ENCODE data around the gene SLC38A1. TPM values are rescaled to one million over a fixed set of nuclear protein-coding genes. Genes with fewer than 3 reads are reported as not detected.

SLC38A1 gene
- total RNA-seq, 2 experiments from 2014 or later = 105 to 110 TPM

DNA sequence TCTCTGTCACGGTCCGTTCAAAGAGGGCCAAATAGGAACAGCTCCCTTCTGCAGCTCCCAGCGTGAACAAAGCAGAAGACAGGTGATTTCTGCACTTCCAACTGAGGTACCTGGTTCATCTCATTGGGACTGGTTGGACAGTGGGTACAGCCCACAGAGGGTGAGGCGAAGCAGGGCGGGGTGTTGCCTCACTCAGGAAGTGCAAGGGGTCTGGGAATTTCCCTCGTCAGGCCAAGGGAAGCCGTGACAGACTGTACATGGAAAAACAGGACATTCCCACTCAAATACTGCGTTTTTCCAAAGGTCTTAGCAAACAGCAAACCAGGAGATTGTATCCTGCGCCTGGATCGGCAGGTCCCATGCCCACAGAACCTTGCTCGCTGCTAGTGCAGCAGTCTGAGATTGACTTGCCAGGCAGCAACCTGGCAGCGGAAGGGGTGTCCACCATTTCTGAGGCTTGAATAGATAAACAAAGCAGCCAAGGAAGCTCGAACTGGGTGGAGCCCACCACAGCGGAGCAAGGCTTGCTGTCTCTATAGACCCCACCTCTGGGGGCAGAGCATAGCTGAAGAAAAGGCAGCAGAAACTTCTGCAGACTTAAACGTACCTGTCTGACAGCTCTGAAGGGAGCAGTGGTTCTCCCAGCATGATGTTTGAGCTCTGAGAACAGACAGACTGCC, 22.7 kb downstream of the SLC38A1 start:
- Mint-ChIP-seq H3K4me1 (ENCODE audit: low read depth) (peaks cover 89% of the 10 kb centered on the region), H3K4me3 (no peak overlapping the region), H3K27me3 (ENCODE audit: low read depth) (no peaks in the 10 kb centered on the region), H3K36me3 (ENCODE audit: low read depth) (peaks cover 86% of the 10 kb centered on the region), H3K27ac (peak overlapping the region; percentile 76), H3K9me3 (peaks cover 27% of the 10 kb centered on the region)
- CTCF ChIA-PET = interaction anchor here (1.1 kb wide), 1 partner anchor 47 kb away, joined by 3 read pairs; no protein-coding TSS in a partner anchor
- intact Hi-C loops (cut with micrococcal nuclease) = no loop called here
- no peak for DNase-seq

- Mint-ChIP-seq H3K4me3 (no peak overlapping the region), H3K9me3 (peaks cover 17% of the 10 kb centered on the region), H3K36me3 (ENCODE audit: low read depth) (peaks cover 86% of the 10 kb centered on the region), H3K27ac (peak overlapping the region; percentile 68), H3K27me3 (ENCODE audit: low read depth) (no peaks in the 10 kb centered on the region), H3K4me1 (ENCODE audit: low read depth) (peaks cover 87% of the 10 kb centered on the region)
- no peak for DNase-seq
- CTCF ChIA-PET = interaction anchor here (1.1 kb wide), 1 partner anchor 46 kb away, joined by 3 read pairs; no protein-coding TSS in a partner anchor
- intact Hi-C loops (cut with micrococcal nuclease) = loop anchor here (1.0 kb wide), 1 partner anchor 21 kb away; no protein-coding TSS in a partner anchor
These were observed 23.8 kb downstream of the SLC38A1 start for GRCh38 chr12:46244997-46245396.

DNA sequence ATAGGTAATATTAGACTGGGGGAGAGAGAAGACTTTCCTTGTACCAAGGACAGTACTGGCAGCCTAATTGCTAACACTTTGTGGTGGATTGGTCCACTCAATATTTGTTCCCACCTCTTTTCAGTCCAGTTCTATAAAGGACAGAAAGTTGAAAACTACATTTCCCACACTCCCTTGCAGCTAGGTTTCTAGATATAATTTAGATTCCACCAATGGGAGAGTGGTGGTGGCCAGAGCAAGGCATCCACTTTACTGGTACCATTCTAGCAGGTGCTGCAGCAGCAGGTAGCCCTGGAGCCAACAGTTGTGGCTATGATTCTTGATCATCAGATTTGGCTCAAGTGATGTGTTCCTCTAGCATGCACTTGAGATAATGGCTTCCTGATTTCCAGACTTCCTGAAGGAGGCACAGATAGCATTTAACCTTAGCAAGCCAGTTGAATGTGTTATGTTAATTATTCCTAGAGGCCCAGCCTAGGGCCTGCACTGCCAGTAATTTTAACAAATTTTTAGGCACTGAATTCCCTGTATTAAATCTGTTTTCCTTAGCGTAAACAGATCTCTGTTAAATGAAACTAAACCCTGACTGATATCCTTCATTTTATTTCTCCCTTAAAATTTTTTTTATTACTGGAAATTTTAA, 24.4 kb downstream of the SLC38A1 start:
- Mint-ChIP-seq H3K27me3 (ENCODE audit: low read depth) (no peaks in the 10 kb centered on the region), H3K4me3 (no peak overlapping the region), H3K27ac (peak overlapping the region; percentile 0), H3K36me3 (ENCODE audit: low read depth) (peaks cover 85% of the 10 kb centered on the region), H3K9me3 (peaks cover 15% of the 10 kb centered on the region), H3K4me1 (ENCODE audit: low read depth) (peaks cover 85% of the 10 kb centered on the region)
- CTCF ChIA-PET = no interaction called here
- intact Hi-C loops (cut with micrococcal nuclease) = no loop called here
- DNase-seq = no peak

- no peak overlapping the region for H3K4me3 Mint-ChIP-seq
These were observed 26.3 kb downstream of the SLC38A1 start for GRCh38 chr12:46242569-46242968.

GRCh38 chr12:46240436-46240835, 28.4 kb downstream of the SLC38A1 start:
- Mint-ChIP-seq H3K36me3 (ENCODE audit: low read depth) (peaks cover 82% of the 10 kb centered on the region), H3K4me1 (ENCODE audit: low read depth) (peaks cover 81% of the 10 kb centered on the region), H3K9me3 (no peaks in the 10 kb centered on the region), H3K27me3 (ENCODE audit: low read depth) (no peaks in the 10 kb centered on the region), H3K4me3 (no peak overlapping the region), H3K27ac (peak overlapping the region; percentile 24)
- DNase-seq = no peak
- CTCF ChIA-PET = no interaction called here
- intact Hi-C loops (cut with micrococcal nuclease) = loop anchor here (1.0 kb wide), 1 partner anchor 9 kb away; no protein-coding TSS in a partner anchor

More at GRCh38 chr12:46242569-46242968, 26.3 kb downstream of the SLC38A1 start:
- intact Hi-C loops (cut with micrococcal nuclease) = no loop called here
- Mint-ChIP-seq H3K27ac (no peak overlapping the region), H3K4me1 (ENCODE audit: low read depth) (peaks cover 81% of the 10 kb centered on the region), H3K27me3 (ENCODE audit: low read depth) (no peaks in the 10 kb centered on the region), H3K36me3 (ENCODE audit: low read depth) (peaks cover 79% of the 10 kb centered on the region), H3K9me3 (no peaks in the 10 kb centered on the region)
- DNase-seq = no peak
- CTCF ChIA-PET = interaction anchor here (0.6 to 1.4 kb wide), 2 partner anchors 11 to 118 kb away, joined by 4 read pairs; no protein-coding TSS in a partner anchor

DNA sequence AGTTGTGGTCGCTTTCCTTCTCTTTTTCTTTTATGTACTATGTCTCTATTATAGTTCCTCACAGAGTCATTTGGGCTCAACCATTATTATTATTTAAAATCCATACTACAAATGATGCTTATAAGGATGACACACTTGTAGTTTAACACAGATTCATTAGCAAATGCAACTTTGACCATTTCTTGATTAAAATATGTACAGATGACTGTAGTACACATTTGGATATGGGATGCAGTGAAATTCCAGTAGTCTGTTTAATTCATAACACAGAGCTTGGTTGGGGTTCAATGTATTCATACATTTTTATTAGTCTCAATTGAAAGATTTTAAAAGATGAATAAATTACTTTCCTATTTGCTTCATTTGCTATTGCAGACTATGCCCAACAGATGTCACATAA, 30.0 kb downstream of the SLC38A1 start:
- CTCF ChIA-PET = no interaction called here
- intact Hi-C loops (cut with micrococcal nuclease) = no loop called here
- Mint-ChIP-seq H3K4me1 (ENCODE audit: low read depth) (peaks cover 81% of the 10 kb centered on the region), H3K27ac (peak overlapping the region; percentile 64), H3K9me3 (no peaks in the 10 kb centered on the region), H3K27me3 (ENCODE audit: low read depth) (no peaks in the 10 kb centered on the region), H3K36me3 (ENCODE audit: low read depth) (peaks cover 80% of the 10 kb centered on the region), H3K4me3 (no peak overlapping the region)
- no peak for DNase-seq

GRCh38 chr12:46237371-46238045, 31.3 kb downstream of the SLC38A1 start:
- intact Hi-C loops (cut with micrococcal nuclease) = no loop called here
- H3K36me3 Mint-ChIP-seq (ENCODE audit: low read depth) = peaks cover 77% of the 10 kb centered on the region
- H3K27ac Mint-ChIP-seq = peak overlapping the region; percentile 61

GRCh38 chr12:46234000-46234399, 34.8 kb downstream of the SLC38A1 start:
- H3K27me3 Mint-ChIP-seq (ENCODE audit: low read depth) = no peaks in the 10 kb centered on the region
- peak overlapping the region; percentile 68 for H3K27ac Mint-ChIP-seq
- no peaks in the 10 kb centered on the region for H3K9me3 Mint-ChIP-seq
- no peak for DNase-seq
- intact Hi-C loops (cut with micrococcal nuclease) = loop anchor here (1.0 kb wide), 1 partner anchor 7 kb away; no protein-coding TSS in a partner anchor
- H3K4me1 Mint-ChIP-seq (ENCODE audit: low read depth) = peaks cover 76% of the 10 kb centered on the region
- H3K36me3 Mint-ChIP-seq (ENCODE audit: low read depth) = peaks cover 70% of the 10 kb centered on the region
- CTCF ChIA-PET = interaction anchor here (1.3 kb wide), 1 partner anchor 28 kb away, joined by 3 read pairs; no protein-coding TSS in a partner anchor
- no peak overlapping the region for H3K4me3 Mint-ChIP-seq

More at GRCh38 chr12:46237371-46238045, 31.3 kb downstream of the SLC38A1 start:
- H3K4me1 Mint-ChIP-seq (ENCODE audit: low read depth) = peaks cover 77% of the 10 kb centered on the region
- CTCF ChIA-PET = no interaction called here
- H3K4me3 Mint-ChIP-seq = no peak overlapping the region
- DNase-seq = no peak
- H3K9me3 Mint-ChIP-seq = no peaks in the 10 kb centered on the region
- no peaks in the 10 kb centered on the region for H3K27me3 Mint-ChIP-seq (ENCODE audit: low read depth)

- no peak for DNase-seq
- Mint-ChIP-seq H3K36me3 (ENCODE audit: low read depth) (peaks cover 68% of the 10 kb centered on the region), H3K27ac (peak overlapping the region; percentile 68), H3K4me1 (ENCODE audit: low read depth) (peaks cover 73% of the 10 kb centered on the region), H3K27me3 (ENCODE audit: low read depth) (no peaks in the 10 kb centered on the region), H3K4me3 (no peak overlapping the region), H3K9me3 (no peaks in the 10 kb centered on the region)
- intact Hi-C loops (cut with micrococcal nuclease) = loop anchor here (1.0 kb wide), 1 partner anchor 8 kb away; no protein-coding TSS in a partner anchor
- CTCF ChIA-PET = interaction anchor here (1.3 kb wide), 1 partner anchor 29 kb away, joined by 3 read pairs; no protein-coding TSS in a partner anchor
These were observed 35.4 kb downstream of the SLC38A1 start for GRCh38 chr12:46233423-46233822.

GRCh38 chr12:46230983-46231382, 37.9 kb downstream of the SLC38A1 start:
- intact Hi-C loops (cut with micrococcal nuclease) = loop anchor here (1.0 to 2.0 kb wide), 2 partner anchors 12 to 22 kb away; no protein-coding TSS in a partner anchor
- Mint-ChIP-seq H3K36me3 (ENCODE audit: low read depth) (peaks cover 66% of the 10 kb centered on the region), H3K4me1 (ENCODE audit: low read depth) (peaks cover 63% of the 10 kb centered on the region), H3K4me3 (no peak overlapping the region), H3K9me3 (no peaks in the 10 kb centered on the region), H3K27ac (peak overlapping the region; percentile 50), H3K27me3 (ENCODE audit: low read depth) (no peaks in the 10 kb centered on the region)
- no peak for DNase-seq
- CTCF ChIA-PET = interaction anchor here (0.6 to 1.0 kb wide), 2 partner anchors 14 to 1009 kb away, joined by 3 read pairs; no protein-coding TSS in a partner anchor

- H3K4me1 Mint-ChIP-seq (ENCODE audit: low read depth) = peaks cover 61% of the 10 kb centered on the region
- CTCF ChIA-PET = no interaction called here
These were observed 38.5 kb downstream of the SLC38A1 start for GRCh38 chr12:46230306-46230705.

GRCh38 chr12:46227616-46228015, 41.2 kb downstream of the SLC38A1 start:
- CTCF ChIA-PET = interaction anchor here (0.6 to 1.3 kb wide), 2 partner anchors 75 to 984 kb away, joined by 3 to 6 read pairs; no protein-coding TSS in a partner anchor
- Mint-ChIP-seq H3K4me1 (ENCODE audit: low read depth) (peaks cover 69% of the 10 kb centered on the region), H3K27me3 (ENCODE audit: low read depth) (no peaks in the 10 kb centered on the region), H3K4me3 (no peak overlapping the region), H3K27ac (peak overlapping the region; percentile 15), H3K9me3 (no peaks in the 10 kb centered on the region), H3K36me3 (ENCODE audit: low read depth) (peaks cover 71% of the 10 kb centered on the region)
- no peak for DNase-seq
- intact Hi-C loops (cut with micrococcal nuclease) = no loop called here

More at GRCh38 chr12:46230306-46230705, 38.5 kb downstream of the SLC38A1 start:
- Mint-ChIP-seq H3K4me3 (no peak overlapping the region), H3K9me3 (no peaks in the 10 kb centered on the region), H3K27ac (peak overlapping the region; percentile 62), H3K36me3 (ENCODE audit: low read depth) (peaks cover 63% of the 10 kb centered on the region), H3K27me3 (ENCODE audit: low read depth) (no peaks in the 10 kb centered on the region)
- no peak for DNase-seq
- intact Hi-C loops (cut with micrococcal nuclease) = loop anchor here (2.0 kb wide), 1 partner anchor 22 kb away; no protein-coding TSS in a partner anchor
